HepG2 (cell line): ENCODE results near the gene HSPA5. TPM values are rescaled to one million over a fixed set of nuclear protein-coding genes. Genes with fewer than 3 reads are reported as not detected.

Source experiments
- ATF3 ChIP-seq: sonication (generic); formaldehyde crosslinking; IDR thresholded peaks from 2 replicates; pipeline ENCODE4 v1.4.0; 2020; ENCODE audit warnings: missing genetic modification reagents
- ATF6 ChIP-seq: sonication (generic); formaldehyde crosslinking; conservative IDR thresholded peaks from 2 replicates; pipeline ENCODE4 v1.4.0; 2020; ENCODE audit warnings: missing genetic modification reagents
- GMEB1 ChIP-seq: sonication (generic); formaldehyde crosslinking; IDR thresholded peaks from 2 replicates; pipeline ENCODE4 v1.5.1; 2020; ENCODE audit warnings: missing genetic modification reagents, mild to moderate bottlenecking, borderline replicate concordance
- HMG20B ChIP-seq: conservative IDR thresholded peaks from 2 replicates; pipeline ENCODE4 v1.6.1; 2016; ENCODE audit warnings: missing genetic modification reagents, missing compliant biosample characterization
- PAWR ChIP-seq: sonication (generic); formaldehyde crosslinking; IDR thresholded peaks from 2 replicates; pipeline ENCODE4 v1.4.0; 2020; ENCODE audit warnings: missing genetic modification reagents, mild to moderate bottlenecking, borderline replicate concordance
- YEATS4 ChIP-seq: sonication (generic); formaldehyde crosslinking; IDR thresholded peaks from 2 replicates; pipeline ENCODE4 v1.4.0; 2020; ENCODE audit warnings: missing genetic modification reagents, borderline replicate concordance
- ZBTB2 ChIP-seq: sonication (generic); formaldehyde crosslinking; IDR thresholded peaks from 2 replicates; pipeline ENCODE4 v1.8.0; 2022; ENCODE audit warnings: low read depth, missing genetic modification reagents
- ZBTB26 ChIP-seq: IDR thresholded peaks from 2 replicates; pipeline ENCODE4 v1.6.1; 2016; ENCODE audit warnings: missing compliant biosample characterization, missing genetic modification reagents, borderline replicate concordance
- ZBTB33 ChIP-seq: sonication (generic); formaldehyde crosslinking; IDR thresholded peaks from 2 replicates; pipeline ENCODE4 v1.4.0; 2020; ENCODE audit warnings: missing genetic modification reagents
- ZBTB49 ChIP-seq: sonication (generic); formaldehyde crosslinking; IDR thresholded peaks from 2 replicates; pipeline ENCODE4 v1.4.0; 2020; ENCODE audit warnings: missing genetic modification reagents, borderline replicate concordance
- ZEB1 ChIP-seq: IDR thresholded peaks from 2 replicates; pipeline ENCODE4 v1.6.1; 2012; ENCODE audit warnings: mild to moderate bottlenecking, low read depth, inconsistent platforms; ENCODE audit not compliant: insufficient replicate concordance
- ZNF672 ChIP-seq: sonication (generic); formaldehyde crosslinking; IDR thresholded peaks from 2 replicates; pipeline ENCODE4 v1.8.1; 2022; ENCODE audit warnings: missing genetic modification reagents
- ZSCAN5A ChIP-seq: sonication (generic); formaldehyde crosslinking; IDR thresholded peaks from 2 replicates; pipeline ENCODE4 v1.8.0; 2022; ENCODE audit warnings: mild to moderate bottlenecking, missing genetic modification reagents, borderline replicate concordance
- polyA plus RNA-seq, 8 experiments: library from polyadenylated mRNA; depleted of rRNA in 3 of 8; stranded (reverse) in 7 of 8; unstranded in 1 of 8; fragments of >200 nt; fragmentation: Illumina TruSeq in 4 of 8; extraction: Trizol in 4 of 8; gene quantifications; 2 replicates each; pipeline versions ENCODE4 v1.2.1 to v1.2.3, GENCODE V29; 2011 to 2016; ENCODE audit warnings: low read depth in 4 of 8, missing spikeins in 1 of 8, mixed read lengths in 1 of 8; ENCODE audit not compliant: insufficient read depth in 1 of 8
- total RNA-seq, 5 experiments: library from RNA; depleted of rRNA; stranded (reverse); fragments of >200 nt; fragmentation: Illumina TruSeq; extraction: Trizol; gene quantifications; 2 replicates each; pipeline ENCODE4 v1.2.3, GENCODE V29; 2016; ENCODE audit warnings: low read depth in 1 of 5

The HSPA5 gene
- total and polyA plus RNA-seq, 2 of the 13 experiments (the other 11 are each of a cell fraction or from before 2014, with no cell fraction given): 201 to 206 TPM

GRCh38 chr9:125200216-125201047 lies 40.7 kb downstream of the HSPA5 start, which contains the start of gene RABEPK (continued):
- peak; percentile 65; the same call in 1 of the 2 replicates for TF ChIP-seq GMEB1 (CRISPR knock-in tag)
- TF ChIP-seq ZNF672 (CRISPR knock-in tag): no peak
- TF ChIP-seq ZSCAN5A (CRISPR knock-in tag): no peak
- TF ChIP-seq ZBTB49: no peak
- TF ChIP-seq ZBTB26 (CRISPR knock-in tag): peak; percentile 77; the same call in 1 of the 2 replicates
- TF ChIP-seq ATF3 (CRISPR knock-in tag): no peak
- no peak; the same call in 1 of the 2 replicates for TF ChIP-seq ZBTB2 (CRISPR knock-in tag)
- TF ChIP-seq ATF6: no peak
- no peak for TF ChIP-seq ZEB1
- peak; percentile 91; the same call in 1 of the 2 replicates for TF ChIP-seq YEATS4
- TF ChIP-seq ZBTB33 (CRISPR knock-in tag): no peak
- no peak for TF ChIP-seq HMG20B (CRISPR knock-in tag)
- TF ChIP-seq PAWR (CRISPR knock-in tag): no peak
